Stimulated activated CD4-positive, alpha-beta T cell treated with anti-CD3 and anti-CD28 coated beads, Interleukin-4, amount 100 ng/mL, for 1 hour (primary cell): Measurements from ENCODE around the gene FOXP1.

ENCODE experiments used
- DNase-seq: peaks from one replicate; pipeline ENCODE4 v3.0.0-alpha.2; 2020

The FOXP1 gene

DNA sequence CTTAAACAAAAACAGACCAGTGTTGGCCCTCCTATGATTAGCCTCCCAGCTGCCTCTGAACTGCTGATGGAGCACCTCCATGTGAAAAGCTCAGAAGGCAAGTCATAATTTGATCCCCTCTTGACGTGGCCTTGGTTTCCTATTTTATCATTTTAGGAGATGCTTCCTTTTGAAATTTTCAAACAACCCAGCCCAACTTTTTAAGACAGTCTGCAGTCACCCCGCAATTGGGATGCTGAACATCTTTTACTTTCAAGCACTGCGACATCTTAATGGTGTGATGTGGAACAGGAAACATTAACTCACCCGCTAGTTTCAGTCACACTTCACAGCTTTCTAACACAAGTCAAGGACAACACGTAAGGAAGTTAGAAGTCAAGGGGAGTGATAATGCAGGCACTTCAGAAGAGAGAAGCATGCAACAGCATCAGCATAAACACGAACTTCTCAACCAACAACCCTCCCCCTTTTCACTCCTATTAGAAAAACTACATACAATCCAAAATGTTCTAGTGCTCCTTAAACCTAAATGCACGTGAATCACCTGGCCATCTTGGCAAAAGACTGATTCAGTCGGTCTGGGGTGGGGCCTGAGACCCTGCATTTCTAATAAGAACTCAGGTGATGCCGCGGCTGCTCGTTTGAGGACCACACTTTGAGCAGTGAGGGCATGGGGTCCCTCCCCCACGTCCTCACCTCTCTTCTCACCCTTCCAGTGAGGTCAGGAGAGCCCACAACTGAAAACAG, 161.5 kb downstream of the FOXP1 start:
- DNase-seq, result no peak

DNA sequence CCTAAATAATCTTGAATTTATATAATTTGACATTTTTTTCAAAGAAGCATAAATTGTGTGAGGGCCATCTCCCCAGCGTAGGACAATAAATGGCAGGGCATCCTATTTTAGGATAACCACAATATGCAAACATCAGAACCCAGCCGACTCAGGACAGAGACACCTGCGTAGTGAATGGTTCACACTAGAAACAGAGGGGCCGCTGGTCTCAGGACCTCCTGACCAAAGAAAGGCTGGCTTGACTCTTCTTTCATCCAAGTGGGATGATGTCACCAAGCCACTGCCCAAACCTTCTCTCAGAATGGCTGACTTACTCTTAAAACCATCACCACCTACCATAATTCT, 162.1 kb downstream of the FOXP1 start:
- no peak for DNase-seq

DNA sequence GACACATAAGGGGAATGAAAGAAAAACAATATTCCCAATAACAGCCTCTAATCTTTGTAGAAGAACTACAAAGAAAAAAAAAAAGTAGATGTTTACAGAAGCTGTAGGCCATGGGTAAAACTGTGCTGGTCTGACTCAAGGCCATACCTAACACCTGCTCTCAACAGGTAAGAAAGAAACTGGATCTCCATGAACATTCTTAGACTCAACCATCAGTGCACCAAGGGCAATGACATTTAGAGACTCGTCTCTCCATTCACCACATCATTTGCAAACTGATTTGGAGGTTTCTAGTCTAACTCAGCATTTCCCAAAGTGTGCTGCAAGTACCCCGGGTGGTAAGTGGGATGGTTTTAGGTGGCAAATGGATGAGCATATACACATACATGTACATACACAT, 164.2 kb downstream of the FOXP1 start:
- no peak for DNase-seq

DNA sequence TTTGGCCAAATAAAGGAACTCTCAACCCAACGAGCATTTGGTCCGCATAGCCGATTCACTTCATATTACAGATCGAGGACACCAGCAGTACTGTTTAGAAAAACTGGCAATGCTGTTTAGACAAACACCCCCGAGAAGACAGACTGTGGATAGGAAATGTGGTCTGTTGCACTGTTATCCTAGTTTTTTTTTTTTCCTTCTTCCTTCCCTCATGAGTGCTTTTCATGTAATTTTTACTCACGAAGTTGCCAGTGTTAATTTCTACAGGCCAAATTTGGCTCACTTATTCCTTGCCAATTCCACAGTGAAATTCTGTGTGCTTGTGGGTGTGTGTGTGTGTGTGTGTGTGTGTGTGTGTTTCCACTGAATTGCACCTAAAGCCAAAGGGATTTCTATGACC, 165.7 kb downstream of the FOXP1 start:
- DNase-seq, result no peak

DNA sequence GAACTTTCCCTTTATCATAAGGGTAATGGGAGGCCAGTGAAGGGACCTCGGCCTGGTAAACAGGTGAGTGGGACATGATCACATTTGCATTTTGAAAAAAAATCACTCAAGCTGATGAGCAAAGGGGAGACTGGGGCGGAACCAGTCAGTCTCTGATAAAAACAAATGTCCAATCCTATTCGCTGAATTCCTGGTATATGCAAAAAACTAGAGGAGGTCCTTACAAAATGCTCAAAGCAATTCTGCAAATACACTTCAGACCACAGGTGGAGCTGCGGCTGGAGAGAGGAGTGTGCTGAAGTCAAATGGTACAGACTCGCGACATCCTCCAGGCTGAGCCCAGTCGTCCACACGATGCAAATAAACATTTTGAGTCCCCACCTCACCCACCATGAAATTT, 166.7 kb downstream of the FOXP1 start:
- peak; percentile 40 for DNase-seq

DNA sequence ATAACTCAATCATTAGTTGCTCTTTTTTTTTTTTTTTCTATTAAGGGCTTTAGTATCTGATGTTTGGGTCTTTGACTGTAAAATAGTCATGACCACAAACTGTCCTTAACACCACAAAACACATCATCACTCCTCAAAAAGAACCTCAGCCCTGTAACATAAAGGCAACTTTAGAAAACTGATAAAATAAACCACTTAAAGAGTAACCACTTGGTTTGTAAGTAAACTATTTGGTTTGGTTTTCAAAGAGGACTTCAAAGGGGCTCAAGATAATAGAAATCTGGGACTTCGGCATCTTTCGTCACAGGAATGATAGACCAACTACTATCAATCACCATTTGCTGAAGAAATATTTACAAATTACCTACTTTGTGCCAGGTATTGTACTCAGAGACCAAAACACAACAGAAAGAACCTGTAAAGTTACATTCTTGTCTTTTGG, 167.8 kb downstream of the FOXP1 start:
- no peak for DNase-seq

DNA sequence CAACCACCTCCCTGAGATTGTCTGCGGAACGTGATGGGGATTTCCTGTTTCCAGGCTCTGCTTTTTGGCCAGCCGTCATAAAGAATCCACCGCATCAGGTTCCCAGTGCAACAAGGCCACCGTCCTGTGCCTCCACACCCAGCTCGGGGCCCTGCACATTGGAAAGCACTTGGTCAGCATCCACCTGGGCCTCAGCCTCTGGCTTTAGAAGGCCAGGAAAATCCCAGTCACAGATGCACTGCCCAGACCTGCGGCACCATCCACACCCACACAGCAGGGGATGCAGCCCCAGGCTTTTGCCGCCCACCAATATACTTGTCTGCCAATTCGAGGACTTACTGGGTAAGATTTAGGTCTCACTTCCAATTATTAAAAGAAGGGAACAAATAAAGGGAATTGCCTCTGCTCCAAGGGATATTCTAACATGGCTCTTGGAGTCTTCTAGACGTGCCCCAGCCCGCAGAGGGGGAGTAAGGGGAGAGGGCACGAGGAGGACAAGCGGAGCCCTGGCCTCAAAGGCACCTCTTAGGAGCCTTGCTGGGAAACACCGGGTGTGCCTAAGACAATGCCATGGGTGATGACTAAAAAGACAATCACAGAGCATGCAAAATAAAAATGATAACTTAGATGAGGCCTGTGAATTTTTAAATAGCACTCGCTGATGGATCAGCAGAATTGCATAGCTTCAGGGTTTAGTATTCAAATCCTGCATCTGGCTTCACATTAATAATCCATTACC, 169.2 kb downstream of the FOXP1 start:
- DNase-seq, result no peak

DNA sequence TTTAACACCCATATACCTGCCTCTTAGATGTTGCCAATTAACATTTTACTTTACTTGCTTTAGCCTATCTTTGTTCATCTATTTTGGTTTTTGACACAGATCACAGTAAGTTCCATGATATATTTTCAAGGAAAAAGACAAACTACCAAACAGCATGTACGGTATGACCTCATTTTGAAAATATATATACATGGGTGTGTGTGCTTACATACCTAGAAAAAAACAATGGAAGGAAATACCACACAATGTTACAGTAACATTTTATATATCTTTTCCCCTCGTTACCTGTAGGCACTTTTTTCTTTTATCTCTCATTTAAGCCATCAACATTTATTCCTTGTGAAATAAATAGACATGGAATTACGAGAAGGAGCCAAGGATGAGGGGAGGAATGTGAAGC, 170.0 kb downstream of the FOXP1 start:
- DNase-seq, result no peak

DNA sequence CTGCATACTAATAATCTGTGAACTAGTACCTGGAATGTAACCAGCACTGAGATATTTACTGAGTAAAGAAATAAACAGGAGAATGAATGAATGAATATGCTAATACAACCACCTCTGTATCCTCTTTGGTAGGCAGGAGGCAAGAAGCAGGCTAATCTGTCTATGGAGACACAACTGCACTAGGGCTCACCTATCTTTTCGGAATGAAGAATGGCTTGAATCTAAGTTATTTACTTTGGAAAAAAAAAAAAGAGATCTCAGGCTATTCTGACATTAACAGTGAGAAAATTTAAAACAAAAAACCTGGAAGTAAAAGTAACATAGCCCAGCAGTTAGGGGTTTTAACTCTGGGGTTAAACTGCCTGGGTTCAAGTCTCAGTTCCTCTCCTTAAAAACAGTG, 174.2 kb downstream of the FOXP1 start:
- DNase-seq, result no peak

DNA sequence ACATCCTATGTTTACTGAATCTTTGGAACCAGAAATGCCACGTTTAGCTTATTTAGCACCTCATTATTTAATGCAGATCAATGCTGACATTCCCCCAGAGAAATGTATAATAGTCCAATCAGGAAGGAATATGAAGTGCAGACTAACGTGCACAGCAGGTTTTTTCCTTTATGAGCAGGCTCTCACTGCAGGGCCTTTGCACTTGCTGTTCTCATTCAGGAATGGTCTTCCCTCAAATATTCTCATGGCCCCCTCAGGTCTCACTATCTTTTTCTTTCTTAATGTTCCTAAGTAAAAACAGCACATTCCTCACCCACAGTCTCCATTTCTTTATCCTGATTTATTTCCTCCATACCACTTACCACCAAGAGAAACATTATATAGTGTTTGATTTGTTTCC, 174.6 kb downstream of the FOXP1 start:
- DNase-seq, result no peak

DNA sequence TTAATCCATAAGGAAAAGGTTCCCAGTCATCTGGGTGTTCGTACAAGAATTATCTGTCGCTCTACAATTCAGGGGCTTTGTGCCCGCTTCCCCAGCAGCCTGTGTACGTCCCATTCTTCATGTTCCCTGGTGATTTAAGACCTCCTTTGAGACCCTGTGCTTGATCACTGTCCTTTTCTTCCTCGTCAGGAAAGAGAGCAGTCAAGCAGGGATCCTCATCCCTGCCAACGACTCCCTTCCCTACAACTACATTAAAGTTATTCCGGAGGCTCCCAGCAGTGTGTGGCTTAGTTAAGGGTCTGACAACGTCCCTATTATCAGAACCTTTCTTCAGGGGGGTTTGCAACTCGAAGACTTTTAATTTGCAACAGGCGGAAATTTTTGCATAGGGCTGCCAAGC, 175.7 kb downstream of the FOXP1 start:
- DNase-seq, result no peak

DNA sequence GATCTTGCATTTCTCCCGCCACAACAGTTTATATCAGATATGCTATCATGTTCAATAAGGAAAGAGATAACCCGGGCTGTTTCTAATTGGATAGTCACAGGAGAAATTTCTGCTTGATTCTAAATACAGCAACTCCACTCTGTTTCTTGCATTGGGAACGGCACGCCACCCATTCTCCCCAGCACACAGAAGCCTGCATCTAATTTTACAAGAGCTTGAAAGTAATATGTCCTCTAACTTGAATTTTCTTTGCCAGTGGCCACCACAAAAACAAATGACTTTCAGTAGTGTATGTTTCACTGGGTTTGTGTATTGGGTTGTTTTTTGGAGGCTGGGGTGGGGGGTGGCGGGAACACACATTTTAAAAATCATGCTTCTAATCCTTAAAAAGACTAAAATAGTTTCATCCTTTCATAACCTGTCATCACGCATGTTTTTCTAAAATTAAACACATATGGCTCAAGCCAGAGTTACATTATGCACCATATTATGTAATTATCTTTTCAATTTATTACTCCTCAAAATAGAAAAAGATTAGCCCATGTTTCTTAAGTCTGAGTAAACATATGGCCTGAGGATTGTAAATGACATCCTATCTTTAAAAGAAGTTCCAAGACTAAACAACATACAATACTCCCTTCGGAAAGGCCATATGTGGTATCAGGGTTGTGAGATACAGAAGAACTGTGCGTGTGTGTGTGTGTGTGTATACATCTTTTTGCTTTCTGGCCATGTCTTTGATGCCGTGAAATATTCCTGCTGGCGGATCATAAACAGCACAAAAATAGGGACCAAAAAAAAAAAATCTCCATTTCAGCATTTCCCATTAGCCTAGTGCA, 176.3 kb downstream of the FOXP1 start:
- no peak for DNase-seq

DNA sequence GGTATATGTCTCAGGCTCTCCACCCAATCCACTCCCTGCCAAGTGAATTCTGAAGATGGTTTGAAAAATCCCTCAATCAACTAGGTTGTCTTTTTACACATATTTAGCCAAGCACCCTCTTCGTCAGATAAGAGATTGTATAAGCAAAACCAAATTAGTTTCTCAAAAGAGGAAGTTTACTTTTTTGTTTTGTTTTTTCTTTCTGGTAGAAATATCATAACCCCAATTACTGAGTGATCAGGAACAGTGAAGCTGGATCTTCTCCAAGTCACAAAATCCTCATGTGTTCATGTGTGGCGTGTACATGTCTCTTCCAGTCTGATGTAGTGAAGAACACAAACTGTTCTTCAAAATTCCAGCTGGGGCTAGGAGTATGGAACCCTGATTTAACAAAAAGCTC, 180.6 kb downstream of the FOXP1 start:
- no peak for DNase-seq

DNA sequence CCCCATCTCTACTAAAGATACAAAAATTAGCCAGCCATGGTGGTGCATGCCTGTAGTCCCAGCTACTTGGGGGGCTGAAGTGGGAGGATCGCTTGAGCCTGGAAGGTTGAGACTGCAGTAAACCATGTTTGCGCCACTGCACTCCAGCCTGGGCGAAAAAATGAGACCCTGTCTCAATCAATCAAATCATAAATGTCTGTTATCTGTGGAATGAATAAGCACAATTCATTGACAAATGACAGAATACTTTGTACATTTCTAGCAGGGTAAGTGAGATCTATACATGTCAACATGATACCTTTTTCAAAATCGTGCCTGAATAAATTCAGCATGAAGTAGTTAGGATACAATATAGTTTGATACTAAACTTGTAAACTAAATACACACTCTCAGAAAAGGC, 181.2 kb downstream of the FOXP1 start:
- no peak for DNase-seq

DNA sequence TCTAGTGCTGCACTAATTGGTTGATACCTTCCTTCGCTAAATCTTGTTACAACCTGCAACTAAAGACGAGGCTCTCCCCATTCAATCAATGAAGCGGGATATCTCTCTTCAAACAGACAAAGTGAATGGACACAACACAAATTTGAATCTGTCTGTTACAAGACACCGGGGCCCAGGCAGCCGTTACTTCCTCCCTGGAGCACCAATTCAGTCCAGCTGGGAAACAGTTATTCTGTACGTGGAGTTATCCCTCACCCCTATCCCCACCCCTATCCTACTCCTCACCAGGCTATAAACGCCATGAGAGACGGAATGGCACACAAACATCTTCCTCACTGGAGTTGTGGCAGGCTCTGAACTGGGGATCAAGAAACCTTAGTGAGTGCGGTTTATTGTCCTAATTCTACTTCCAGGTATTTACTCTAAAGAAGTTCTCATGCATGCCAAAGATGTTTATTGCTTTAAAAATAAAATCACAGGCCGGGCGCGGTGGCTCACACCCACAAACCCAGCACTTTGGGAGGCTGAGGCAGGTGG, 181.8 kb downstream of the FOXP1 start:
- DNase-seq, result no peak

DNA sequence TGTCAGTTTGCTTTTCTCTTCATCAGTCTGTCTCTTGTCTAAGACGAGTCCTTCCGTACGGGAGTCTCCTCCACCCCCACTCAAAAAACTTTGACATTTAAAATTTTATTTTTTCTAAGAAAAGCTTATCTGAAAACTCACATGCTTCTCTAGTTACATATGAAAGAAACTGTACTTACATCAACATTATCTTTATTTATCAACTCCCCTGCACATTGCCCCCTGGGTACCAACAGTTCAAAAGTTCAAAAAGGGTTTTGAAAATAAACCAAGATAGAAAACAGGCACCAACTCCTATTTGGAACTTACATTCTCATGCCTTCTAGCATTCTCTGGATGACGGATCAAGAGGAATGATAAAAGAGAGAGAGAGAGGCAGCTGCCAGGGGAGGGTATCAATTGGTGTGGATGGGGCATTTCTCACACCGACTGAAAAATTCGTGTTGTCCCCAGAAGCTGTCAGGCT, 182.5 kb downstream of the FOXP1 start:
- DNase-seq, result no peak

DNA sequence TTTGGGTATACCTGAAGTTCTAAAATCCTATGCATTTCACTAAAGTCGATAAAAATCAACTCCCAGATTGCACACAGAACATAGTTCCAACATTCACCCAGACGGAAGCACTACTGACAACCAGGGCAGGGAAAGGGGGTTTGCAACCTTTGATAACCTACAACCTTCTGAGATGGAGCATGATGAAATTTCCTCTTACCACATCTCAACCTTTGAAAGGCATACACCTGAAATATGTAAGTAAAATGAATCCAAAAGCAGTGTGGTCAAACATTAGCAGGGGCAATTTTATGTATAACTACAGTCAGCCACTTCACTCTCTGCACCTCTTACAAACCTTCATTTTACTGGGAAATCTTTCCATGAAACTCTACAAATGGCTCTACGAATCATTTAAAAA, 184.1 kb downstream of the FOXP1 start:
- no peak for DNase-seq

DNA sequence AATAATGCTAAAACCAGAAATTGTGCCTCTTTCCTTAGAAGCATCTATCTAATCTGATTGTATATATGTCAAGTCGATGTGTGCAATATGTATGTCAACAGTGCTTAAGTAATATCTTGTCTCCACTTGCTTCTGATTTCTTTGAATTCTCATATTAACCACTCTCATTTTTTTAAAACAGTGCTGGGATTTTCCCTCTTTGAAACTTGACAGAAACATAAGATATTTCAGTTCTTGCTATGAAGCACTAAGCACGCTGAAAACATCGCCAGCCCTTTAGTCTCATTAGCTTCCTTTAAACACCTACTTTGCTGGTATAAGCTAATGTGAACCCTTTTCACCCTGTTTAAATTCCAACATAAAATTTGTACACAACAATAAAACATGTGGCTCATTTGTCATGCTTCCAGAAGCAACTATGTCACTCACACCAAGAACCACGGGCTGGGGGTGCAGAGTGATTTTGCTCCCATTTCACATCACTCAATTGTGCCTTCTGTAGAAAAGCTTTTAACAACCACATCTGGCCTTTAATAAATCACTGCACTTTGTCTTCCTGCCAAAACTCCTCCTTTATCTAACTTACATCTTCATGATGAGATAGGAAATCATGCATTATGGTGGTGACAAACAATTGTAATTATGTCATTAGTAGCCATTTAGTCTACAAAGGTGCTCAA, 185.2 kb downstream of the FOXP1 start:
- no peak for DNase-seq

DNA sequence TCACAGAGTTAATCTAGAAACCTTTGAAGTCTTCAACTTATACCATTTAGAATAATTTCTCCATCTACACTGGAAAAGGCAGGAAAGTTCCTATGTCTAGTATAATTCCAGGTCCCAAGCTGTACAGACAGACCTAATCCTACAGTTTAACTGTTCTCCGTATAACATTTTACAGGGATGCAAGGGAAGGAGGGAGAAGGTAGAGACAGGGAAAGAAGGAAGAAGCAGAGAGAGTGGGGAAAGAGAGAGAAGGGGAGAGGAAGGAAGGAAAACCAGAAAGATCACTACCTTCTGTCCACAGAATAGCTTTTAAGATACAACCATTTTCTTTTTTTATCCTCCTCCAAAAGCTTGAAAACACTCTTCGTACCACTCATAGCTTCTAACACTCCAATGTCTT, 185.8 kb downstream of the FOXP1 start:
- no peak for DNase-seq

DNA sequence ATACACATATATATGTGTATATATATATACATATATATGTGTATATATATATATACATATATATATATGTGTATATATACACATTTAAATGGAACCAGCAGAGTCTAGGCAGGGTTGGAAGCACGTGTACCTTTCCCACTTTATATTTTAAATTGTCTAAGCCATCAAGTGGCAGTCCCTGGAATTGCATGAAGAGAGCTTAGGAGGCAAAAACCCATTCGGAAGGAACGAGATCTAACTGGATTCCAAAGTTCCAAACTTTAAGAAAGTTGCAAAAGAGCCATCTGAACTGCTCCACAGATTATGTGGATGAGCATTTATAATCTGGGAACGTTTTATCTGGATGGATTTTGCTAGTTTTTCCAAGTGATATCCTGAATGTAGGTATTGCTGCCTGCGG, 186.5 kb downstream of the FOXP1 start:
- no peak for DNase-seq

DNA sequence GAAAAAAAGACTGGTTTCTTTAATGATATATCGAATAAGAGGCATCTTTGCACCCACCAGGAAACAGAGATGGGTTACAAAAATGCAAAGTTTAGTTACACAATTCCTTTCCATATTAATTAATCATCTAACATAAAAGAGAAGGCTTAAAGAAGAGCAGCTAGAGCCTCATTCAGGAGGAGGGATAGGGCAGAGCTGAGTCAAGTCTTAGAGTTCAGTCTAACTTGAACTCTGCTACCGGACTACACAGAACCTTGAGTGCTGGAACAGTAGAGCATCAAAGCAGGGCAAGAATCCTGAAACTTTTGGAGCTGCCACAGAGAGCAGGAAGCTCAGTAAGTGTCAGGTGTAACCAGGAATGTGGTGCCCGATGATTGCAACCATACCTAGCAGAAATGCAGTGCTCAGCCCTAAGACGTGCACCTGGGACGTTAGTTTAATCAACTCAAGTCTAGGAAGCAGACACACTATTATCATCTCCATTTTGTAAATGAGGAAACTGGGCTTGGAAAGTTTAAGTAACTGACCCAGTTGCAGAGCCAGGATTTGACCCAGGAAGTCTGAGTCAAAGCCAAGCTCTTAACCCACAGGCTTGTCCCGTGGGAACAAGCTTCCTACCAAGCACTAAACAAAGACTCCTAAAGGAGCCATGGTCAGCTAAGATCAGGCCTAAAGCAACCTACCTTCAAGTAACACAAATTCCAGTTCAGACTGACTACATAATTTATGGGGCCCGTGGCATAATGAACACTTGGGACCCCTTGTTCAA, 187.4 kb downstream of the FOXP1 start:
- DNase-seq, result no peak

DNA sequence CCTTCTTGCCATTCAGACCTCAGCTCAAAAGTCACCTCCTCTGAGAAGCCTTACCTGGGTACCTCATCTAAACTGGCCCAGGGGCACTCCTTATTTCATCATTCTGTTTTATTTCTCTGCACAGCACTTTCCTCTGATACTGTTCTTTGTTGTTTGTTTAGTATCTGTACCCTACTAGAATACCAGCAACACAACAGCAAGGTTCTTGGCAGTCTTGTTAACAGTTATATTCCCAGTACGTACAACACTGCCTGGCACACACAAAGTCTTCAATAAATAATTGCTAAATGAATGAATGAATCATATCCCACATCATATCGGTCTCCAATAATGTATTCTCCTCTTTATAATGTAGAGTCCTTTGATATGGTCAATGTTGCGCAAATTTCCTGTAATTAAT, 188.1 kb downstream of the FOXP1 start:
- DNase-seq, result no peak
